ENCODE measurements around the gene CCDC9.
A peak's percentile ranks its signal among the peaks of the same experiment; 100 is the strongest.
"Not testable (repeated sequence)": the region's sequence is repeated elsewhere in the genome, so short reads cannot be mapped to it uniquely, and the experiment has no call there.

The CCDC9 gene

GRCh38 chr19:47253970-47254369 lies 2.4 kb upstream of the CCDC9 start:
- Histone ChIP-seq H3K9me3 (ENCODE audit: control insufficient read depth, low read depth, low read length) (no peaks in the 10 kb centered on the region), H3K27ac (ENCODE audit: low read length) (no peak overlapping the region), H3K36me3 (ENCODE audit: control insufficient read depth, low read depth, low read length) (peaks cover 5% of the 10 kb centered on the region), H3K4me1 (ENCODE audit: control insufficient read depth, low read depth, low read length) (peaks cover 6% of the 10 kb centered on the region), H3K27me3 (ENCODE audit: control insufficient read depth, insufficient read depth, low read length) (no peaks in the 10 kb centered on the region), H3K9ac (ENCODE audit: low read length) (no peak overlapping the region), H3K4me3 (ENCODE audit: low read length) (no peak overlapping the region)

GRCh38 chr19:47256693-47257410 lies 527 bp downstream of the CCDC9 start:
- H3K27ac ChIP-seq (ENCODE audit: low read length) = no peak overlapping the region
- H3K9me3 ChIP-seq (ENCODE audit: control insufficient read depth, low read depth, low read length) = no peaks in the 10 kb centered on the region
- H3K9ac ChIP-seq (ENCODE audit: low read length) = peak overlapping the region; percentile 58
- peak overlapping the region; percentile 89 for H3K4me3 ChIP-seq (ENCODE audit: low read length)
- no peaks in the 10 kb centered on the region for H3K27me3 ChIP-seq (ENCODE audit: control insufficient read depth, insufficient read depth, low read length)
- H3K4me1 ChIP-seq (ENCODE audit: control insufficient read depth, low read depth, low read length) = peaks cover 6% of the 10 kb centered on the region
- H3K36me3 ChIP-seq (ENCODE audit: control insufficient read depth, low read depth, low read length) = peaks cover 22% of the 10 kb centered on the region

- Histone ChIP-seq H3K4me1 (ENCODE audit: control insufficient read depth, low read depth, low read length) (peaks cover 6% of the 10 kb centered on the region), H3K36me3 (ENCODE audit: control insufficient read depth, low read depth, low read length) (peaks cover 22% of the 10 kb centered on the region), H3K27me3 (ENCODE audit: control insufficient read depth, insufficient read depth, low read length) (no peaks in the 10 kb centered on the region), H3K4me3 (ENCODE audit: low read length) (peak overlapping the region; percentile 89), H3K9ac (ENCODE audit: low read length) (peak overlapping the region; percentile 77), H3K27ac (ENCODE audit: low read length) (peak overlapping the region; percentile 78), H3K9me3 (ENCODE audit: control insufficient read depth, low read depth, low read length) (no peaks in the 10 kb centered on the region)
Observed at GRCh38 chr19:47257411-47258169, 1.3 kb downstream of the CCDC9 start.

- H3K9ac ChIP-seq (ENCODE audit: low read length) = peak overlapping the region; percentile 77
- H3K36me3 ChIP-seq (ENCODE audit: control insufficient read depth, low read depth, low read length) = peaks cover 22% of the 10 kb centered on the region
- peaks cover 6% of the 10 kb centered on the region for H3K4me1 ChIP-seq (ENCODE audit: control insufficient read depth, low read depth, low read length)
- no peaks in the 10 kb centered on the region for H3K9me3 ChIP-seq (ENCODE audit: control insufficient read depth, low read depth, low read length)
- no peaks in the 10 kb centered on the region for H3K27me3 ChIP-seq (ENCODE audit: control insufficient read depth, insufficient read depth, low read length)
- H3K4me3 ChIP-seq (ENCODE audit: low read length) = no peak overlapping the region
- H3K27ac ChIP-seq (ENCODE audit: low read length) = no peak overlapping the region
Observed at GRCh38 chr19:47258434-47258833, 2.1 kb downstream of the CCDC9 start.

- Histone ChIP-seq H3K9me3 (ENCODE audit: control insufficient read depth, low read depth, low read length) (no peaks in the 10 kb centered on the region), H3K36me3 (ENCODE audit: control insufficient read depth, low read depth, low read length) (peaks cover 22% of the 10 kb centered on the region), H3K4me1 (ENCODE audit: control insufficient read depth, low read depth, low read length) (peaks cover 6% of the 10 kb centered on the region), H3K9ac (ENCODE audit: low read length) (no peak overlapping the region), H3K4me3 (ENCODE audit: low read length) (no peak overlapping the region), H3K27ac (ENCODE audit: low read length) (no peak overlapping the region), H3K27me3 (ENCODE audit: control insufficient read depth, insufficient read depth, low read length) (no peaks in the 10 kb centered on the region)
Observed at GRCh38 chr19:47258895-47259555, 2.7 kb downstream of the CCDC9 start.

- Histone ChIP-seq H3K27me3 (ENCODE audit: control insufficient read depth, insufficient read depth, low read length) (no peaks in the 10 kb centered on the region), H3K9ac (ENCODE audit: low read length) (no peak overlapping the region), H3K4me1 (ENCODE audit: control insufficient read depth, low read depth, low read length) (peaks cover 6% of the 10 kb centered on the region), H3K27ac (ENCODE audit: low read length) (no peak overlapping the region), H3K9me3 (ENCODE audit: control insufficient read depth, low read depth, low read length) (no peaks in the 10 kb centered on the region), H3K36me3 (ENCODE audit: control insufficient read depth, low read depth, low read length) (peaks cover 25% of the 10 kb centered on the region), H3K4me3 (ENCODE audit: low read length) (no peak overlapping the region)
Observed at GRCh38 chr19:47260476-47260875, 4.2 kb downstream of the CCDC9 start.

- not testable (repeated sequence) for H3K4me1 ChIP-seq (ENCODE audit: control insufficient read depth, low read depth, low read length); H3K4me3 ChIP-seq (ENCODE audit: low read length); H3K9ac ChIP-seq (ENCODE audit: low read length); H3K27me3 ChIP-seq (ENCODE audit: control insufficient read depth, insufficient read depth, low read length); H3K9me3 ChIP-seq (ENCODE audit: control insufficient read depth, low read depth, low read length); H3K27ac ChIP-seq (ENCODE audit: low read length)
- peaks cover 32% of the 10 kb centered on the region for H3K36me3 ChIP-seq (ENCODE audit: control insufficient read depth, low read depth, low read length)
Observed at GRCh38 chr19:47261946-47262793, 5.8 kb downstream of the CCDC9 start.

GRCh38 chr19:47264629-47265028 lies 8.3 kb downstream of the CCDC9 start:
- peaks cover 36% of the 10 kb centered on the region for H3K36me3 ChIP-seq (ENCODE audit: control insufficient read depth, low read depth, low read length)
- no peaks in the 10 kb centered on the region for H3K9me3 ChIP-seq (ENCODE audit: control insufficient read depth, low read depth, low read length)
- H3K27ac ChIP-seq (ENCODE audit: low read length) = no peak overlapping the region
- H3K4me1 ChIP-seq (ENCODE audit: control insufficient read depth, low read depth, low read length) = no peaks in the 10 kb centered on the region
- no peak overlapping the region for H3K4me3 ChIP-seq (ENCODE audit: low read length)
- no peaks in the 10 kb centered on the region for H3K27me3 ChIP-seq (ENCODE audit: control insufficient read depth, insufficient read depth, low read length)
- no peak overlapping the region for H3K9ac ChIP-seq (ENCODE audit: low read length)

GRCh38 chr19:47266401-47266941 lies 10.1 kb downstream of the CCDC9 start:
- Histone ChIP-seq H3K4me1 (ENCODE audit: control insufficient read depth, low read depth, low read length) (no peaks in the 10 kb centered on the region), H3K4me3 (ENCODE audit: low read length) (no peak overlapping the region), H3K27me3 (ENCODE audit: control insufficient read depth, insufficient read depth, low read length) (no peaks in the 10 kb centered on the region), H3K9me3 (ENCODE audit: control insufficient read depth, low read depth, low read length) (no peaks in the 10 kb centered on the region), H3K36me3 (ENCODE audit: control insufficient read depth, low read depth, low read length) (peaks cover 29% of the 10 kb centered on the region), H3K9ac (ENCODE audit: low read length) (no peak overlapping the region), H3K27ac (ENCODE audit: low read length) (no peak overlapping the region)

GRCh38 chr19:47267350-47267759 lies 11.0 kb downstream of the CCDC9 start:
- H3K27me3 ChIP-seq (ENCODE audit: control insufficient read depth, insufficient read depth, low read length) = no peaks in the 10 kb centered on the region
- H3K27ac ChIP-seq (ENCODE audit: low read length) = no peak overlapping the region
- H3K36me3 ChIP-seq (ENCODE audit: control insufficient read depth, low read depth, low read length) = peaks cover 29% of the 10 kb centered on the region
- no peaks in the 10 kb centered on the region for H3K9me3 ChIP-seq (ENCODE audit: control insufficient read depth, low read depth, low read length)
- H3K9ac ChIP-seq (ENCODE audit: low read length) = no peak overlapping the region
- no peak overlapping the region for H3K4me3 ChIP-seq (ENCODE audit: low read length)
- H3K4me1 ChIP-seq (ENCODE audit: control insufficient read depth, low read depth, low read length) = no peaks in the 10 kb centered on the region

- H3K9ac ChIP-seq (ENCODE audit: low read length) = no peak overlapping the region
- H3K9me3 ChIP-seq (ENCODE audit: control insufficient read depth, low read depth, low read length) = no peaks in the 10 kb centered on the region
- H3K27me3 ChIP-seq (ENCODE audit: control insufficient read depth, insufficient read depth, low read length) = no peaks in the 10 kb centered on the region
- no peak overlapping the region for H3K27ac ChIP-seq (ENCODE audit: low read length)
- no peak overlapping the region for H3K4me3 ChIP-seq (ENCODE audit: low read length)
- no peaks in the 10 kb centered on the region for H3K4me1 ChIP-seq (ENCODE audit: control insufficient read depth, low read depth, low read length)
- peaks cover 29% of the 10 kb centered on the region for H3K36me3 ChIP-seq (ENCODE audit: control insufficient read depth, low read depth, low read length)
Observed at GRCh38 chr19:47268028-47268427, 11.7 kb downstream of the CCDC9 start.

Measured in iPS-18a (cell line).